Breast epithelium (tissue), 4 donors: Measurements from ENCODE around the gene PLA2G15. TPM values are rescaled to one million over a fixed set of nuclear protein-coding genes. Genes with fewer than 3 reads are reported as not detected.

ENCODE experiments used
- DNase-seq, 2 donors: peaks; one replicate each; pipeline ENCODE4 v3.0.0-alpha.2; 2019; ENCODE audit warnings: low spot score in 2 of 2
- H3K27ac ChIP-seq, 2 donors: fragments of 200-600 bp; sonication (generic) in 1 of 2; one replicate each; pipeline ENCODE4 v1.5.1; 2016 to 2019; ENCODE audit warnings: mild to moderate bottlenecking in 1 of 2
- H3K27me3 ChIP-seq, 2 donors: fragments of 200-600 bp; sonication (generic) in 1 of 2; one replicate each; pipeline versions ENCODE4 v1.5.1 to v1.6.0; 2017 to 2019; ENCODE audit warnings: control low read depth in 1 of 2, mild to moderate bottlenecking in 1 of 2
- H3K36me3 ChIP-seq: fragments of 200-600 bp; one replicate; pipeline ENCODE4 v1.5.1; 2019
- H3K4me1 ChIP-seq, 2 donors: fragments of 200-600 bp; sonication (generic); one replicate each; pipeline ENCODE4 v1.5.1; 2016 to 2019; ENCODE audit warnings: control low read depth in 1 of 2
- H3K4me3 ChIP-seq, 3 donors: fragments of 200-600 bp; sonication (generic); 1 replicate in 2 of 3; 2 replicates in 1 of 3; pipeline ENCODE4 v1.5.1; 2016 to 2019; ENCODE audit warnings: mild to moderate bottlenecking in 3 of 3, moderate library complexity in 2 of 3
- H3K9me3 ChIP-seq, 2 donors: fragments of 200-600 bp; sonication (generic) in 1 of 2; one replicate each; pipeline ENCODE4 v1.5.1; 2016 to 2019; ENCODE audit warnings: control low read depth in 1 of 2
- POLR2A ChIP-seq: fragments of 450-650 bp; IDR thresholded peaks from one replicate; pipeline ENCODE4 v1.6.1; 2016; ENCODE audit warnings: antibody characterized with exemption, mild to moderate bottlenecking, moderate library complexity
- POLR2AphosphoS5 ChIP-seq, 3 donors: sonication (generic); formaldehyde crosslinking; IDR thresholded peaks; one replicate each; pipeline ENCODE4 v1.6.1; 2017; ENCODE audit warnings: antibody characterized with exemption in 3 of 3
- intact Hi-C: fragments of 100-400 bp; cut with DNase I; formaldehyde crosslinking; loops from one replicate; pipeline ENCODE4 v1.15.1; 2023; ENCODE audit warnings: low total_unique reads
- total RNA-seq, 3 donors: library from RNA; depleted of rRNA; stranded (reverse); fragments of >200 nt; gene quantifications; one replicate each; pipeline ENCODE4 v1.1.0, GENCODE V29; 2016
- TF ChIP-seq, protein P1 (sequence below), 3 donors: fragments of 450-650 bp; IDR thresholded peaks; one replicate each; pipeline ENCODE4 v1.5.1; 2016 to 2017; ENCODE audit warnings: antibody characterized with exemption in 3 of 3, mild to moderate bottlenecking in 3 of 3, moderate library complexity in 3 of 3

The PLA2G15 gene
- total RNA-seq, 3 donors from 2014 or later = 15.4 to 34.7 (median 19.8) TPM

DNA sequence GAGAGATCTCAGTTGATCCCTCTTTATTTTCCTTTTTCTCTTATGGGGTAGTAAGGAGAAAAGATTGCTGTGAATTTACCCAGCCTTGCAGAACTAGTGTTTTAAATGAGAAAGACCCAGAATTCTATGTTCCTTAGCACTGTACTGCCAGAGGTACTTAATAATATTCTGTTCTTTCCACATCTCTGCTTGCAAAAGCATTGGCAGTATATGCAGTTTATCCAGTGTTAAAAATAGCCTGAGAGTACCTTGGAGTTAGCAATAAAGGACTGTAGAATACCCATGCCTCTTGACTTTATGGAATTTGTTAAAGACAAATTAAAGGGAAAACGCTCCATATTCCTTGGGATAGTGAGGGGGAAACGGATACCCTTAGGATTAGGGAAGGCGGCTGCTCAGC, 31.1 kb downstream of the PLA2G15 start:
- H3K9me3 ChIP-seq = no peaks in the 10 kb centered on the region
- peak overlapping the region; percentile 28 to 74 for H3K27ac ChIP-seq
- DNase-seq = no peak
- intact Hi-C loops = no loop called here
- TF ChIP-seq POLR2AphosphoS5 (IDR thresholded peaks at IDR 0.05) (no peak), POLR2A (no peak)
- TF ChIP-seq, protein P1, sequence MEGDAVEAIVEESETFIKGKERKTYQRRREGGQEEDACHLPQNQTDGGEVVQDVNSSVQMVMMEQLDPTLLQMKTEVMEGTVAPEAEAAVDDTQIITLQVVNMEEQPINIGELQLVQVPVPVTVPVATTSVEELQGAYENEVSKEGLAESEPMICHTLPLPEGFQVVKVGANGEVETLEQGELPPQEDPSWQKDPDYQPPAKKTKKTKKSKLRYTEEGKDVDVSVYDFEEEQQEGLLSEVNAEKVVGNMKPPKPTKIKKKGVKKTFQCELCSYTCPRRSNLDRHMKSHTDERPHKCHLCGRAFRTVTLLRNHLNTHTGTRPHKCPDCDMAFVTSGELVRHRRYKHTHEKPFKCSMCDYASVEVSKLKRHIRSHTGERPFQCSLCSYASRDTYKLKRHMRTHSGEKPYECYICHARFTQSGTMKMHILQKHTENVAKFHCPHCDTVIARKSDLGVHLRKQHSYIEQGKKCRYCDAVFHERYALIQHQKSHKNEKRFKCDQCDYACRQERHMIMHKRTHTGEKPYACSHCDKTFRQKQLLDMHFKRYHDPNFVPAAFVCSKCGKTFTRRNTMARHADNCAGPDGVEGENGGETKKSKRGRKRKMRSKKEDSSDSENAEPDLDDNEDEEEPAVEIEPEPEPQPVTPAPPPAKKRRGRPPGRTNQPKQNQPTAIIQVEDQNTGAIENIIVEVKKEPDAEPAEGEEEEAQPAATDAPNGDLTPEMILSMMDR (IDR thresholded peaks at IDR 0.05) = no peak
- no peaks in the 10 kb centered on the region for H3K4me1 ChIP-seq
- no peaks in the 10 kb centered on the region for H3K27me3 ChIP-seq
- H3K36me3 ChIP-seq = no peaks in the 10 kb centered on the region
- no peak overlapping the region for H3K4me3 ChIP-seq

DNA sequence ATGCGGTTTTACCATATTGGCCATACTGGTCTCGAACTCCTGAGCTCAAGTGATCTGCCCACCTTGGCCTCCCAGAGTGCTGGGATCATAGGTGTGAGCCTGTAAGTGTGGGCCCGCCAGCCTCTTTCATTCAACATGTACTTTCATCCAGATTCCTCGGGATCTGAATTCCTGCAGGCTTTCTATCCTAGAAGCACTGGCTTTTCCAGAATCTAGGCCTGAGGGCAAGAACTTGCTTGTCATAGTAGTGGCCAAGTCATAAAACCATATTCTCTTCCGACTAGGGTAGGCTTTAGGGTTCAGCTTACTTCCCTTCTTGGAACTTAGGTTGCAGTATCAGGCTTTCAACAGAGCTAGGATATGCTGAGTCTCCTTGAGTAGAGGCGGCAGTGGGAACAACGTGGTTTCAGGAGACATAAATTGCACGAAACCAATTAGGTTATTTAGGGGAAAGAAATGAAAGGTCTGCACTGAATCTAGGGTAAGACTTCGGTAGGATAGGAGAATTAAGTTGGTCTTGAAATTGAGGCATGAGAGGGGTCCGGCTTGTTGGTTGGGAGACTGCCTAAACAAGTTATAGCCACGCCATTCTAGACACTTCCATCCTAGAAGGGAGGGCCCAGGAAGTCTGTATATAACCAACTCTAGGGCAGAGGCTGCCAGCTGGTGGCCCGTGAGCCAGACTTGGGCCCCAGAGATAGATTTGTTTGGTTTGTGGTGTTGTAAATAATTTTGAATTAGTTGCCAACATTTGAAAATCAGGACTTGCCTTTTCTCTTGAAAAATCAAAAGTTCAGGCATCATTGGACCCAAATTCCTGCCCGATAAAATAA, 34.8 kb downstream of the PLA2G15 start:
- intact Hi-C loops = no loop called here
- no peaks in the 10 kb centered on the region for H3K4me1 ChIP-seq

DNA sequence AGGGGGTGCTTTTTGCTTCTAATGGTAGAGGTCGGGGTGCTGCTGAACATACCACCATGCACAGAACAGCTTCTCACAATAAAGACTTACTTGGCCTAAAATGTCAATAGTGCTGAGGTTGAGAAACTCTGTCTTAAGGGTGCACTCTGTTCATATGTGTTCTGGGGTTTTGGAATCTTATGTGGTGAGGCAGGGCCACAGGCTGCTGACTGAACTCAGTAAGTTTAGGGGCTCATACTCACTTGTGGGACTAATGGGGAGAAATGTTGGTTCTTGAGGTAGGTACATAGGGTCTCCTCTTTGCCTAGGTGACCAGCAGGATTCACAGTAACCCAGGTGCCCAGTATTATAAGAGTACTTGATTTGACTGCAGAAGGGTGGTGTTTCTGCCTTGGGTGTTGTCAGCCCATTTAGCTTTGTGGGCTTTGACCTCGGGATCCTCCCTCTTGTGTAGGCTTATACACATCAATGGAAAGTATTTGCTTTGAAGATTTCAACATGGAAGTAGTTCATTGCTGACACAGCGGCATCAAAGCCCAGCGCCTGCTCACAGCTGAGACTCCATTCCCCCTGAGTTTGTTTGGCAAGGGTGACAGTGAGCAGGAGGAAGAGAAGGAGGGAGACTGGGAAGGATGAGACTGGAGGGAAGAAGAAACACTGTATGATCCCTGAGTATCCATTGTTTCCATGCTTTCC, 36.3 kb downstream of the PLA2G15 start:
- intact Hi-C loops = no loop called here
- H3K9me3 ChIP-seq = no peaks in the 10 kb centered on the region
- no peaks in the 10 kb centered on the region for H3K36me3 ChIP-seq
- H3K4me3 ChIP-seq = no peak overlapping the region
- H3K27ac ChIP-seq = peak overlapping the region; percentile 65 to 91
- DNase-seq = no peak
- no peak for TF ChIP-seq POLR2A
- no peak for TF ChIP-seq POLR2AphosphoS5 (IDR thresholded peaks at IDR 0.05)
- TF ChIP-seq, protein P1 (IDR thresholded peaks at IDR 0.05) = no peak
- no peaks in the 10 kb centered on the region for H3K27me3 ChIP-seq
- no peaks in the 10 kb centered on the region for H3K4me1 ChIP-seq

More for the DNA sequence above, 34.8 kb downstream of the PLA2G15 start:
- no peaks in the 10 kb centered on the region for H3K36me3 ChIP-seq
- no peak overlapping the region for H3K4me3 ChIP-seq
- H3K9me3 ChIP-seq = no peaks in the 10 kb centered on the region
- H3K27me3 ChIP-seq = no peaks in the 10 kb centered on the region
- TF ChIP-seq POLR2AphosphoS5 (IDR thresholded peaks at IDR 0.05) (no peak), POLR2A (no peak)
- TF ChIP-seq, protein P1 (IDR thresholded peaks at IDR 0.05) = no peak
- no peak for DNase-seq
- no peak overlapping the region for H3K27ac ChIP-seq

DNA sequence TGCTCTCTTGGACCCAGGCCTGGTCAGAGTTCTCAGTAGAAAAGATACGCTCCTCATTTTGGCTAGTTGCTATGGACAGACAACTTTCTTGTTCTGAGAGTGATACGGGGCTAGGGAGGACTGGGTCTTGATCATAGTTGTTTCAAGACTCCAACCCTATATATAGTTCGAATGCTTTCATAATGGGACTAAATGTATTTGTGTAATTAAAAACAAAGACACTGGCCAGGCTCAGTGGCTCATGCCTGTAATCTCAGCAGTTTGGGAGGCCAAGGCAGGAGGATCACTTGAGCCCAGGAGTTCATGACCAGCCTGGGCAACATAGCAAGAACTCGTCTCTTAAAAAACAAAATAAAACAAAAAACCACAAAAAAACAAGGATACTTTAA, 36.9 kb downstream of the PLA2G15 start:
- no peaks in the 10 kb centered on the region for H3K4me1 ChIP-seq
- no peaks in the 10 kb centered on the region for H3K9me3 ChIP-seq
- TF ChIP-seq POLR2AphosphoS5 (IDR thresholded peaks at IDR 0.05) = no peak
- TF ChIP-seq, protein P1 (IDR thresholded peaks at IDR 0.05) = no peak
- no peak for TF ChIP-seq POLR2A
- H3K27ac ChIP-seq = peak overlapping the region; percentile 65 to 91
- H3K27me3 ChIP-seq = no peaks in the 10 kb centered on the region
- H3K4me3 ChIP-seq = no peak overlapping the region
- intact Hi-C loops = no loop called here
- no peaks in the 10 kb centered on the region for H3K36me3 ChIP-seq
- DNase-seq = no peak

DNA sequence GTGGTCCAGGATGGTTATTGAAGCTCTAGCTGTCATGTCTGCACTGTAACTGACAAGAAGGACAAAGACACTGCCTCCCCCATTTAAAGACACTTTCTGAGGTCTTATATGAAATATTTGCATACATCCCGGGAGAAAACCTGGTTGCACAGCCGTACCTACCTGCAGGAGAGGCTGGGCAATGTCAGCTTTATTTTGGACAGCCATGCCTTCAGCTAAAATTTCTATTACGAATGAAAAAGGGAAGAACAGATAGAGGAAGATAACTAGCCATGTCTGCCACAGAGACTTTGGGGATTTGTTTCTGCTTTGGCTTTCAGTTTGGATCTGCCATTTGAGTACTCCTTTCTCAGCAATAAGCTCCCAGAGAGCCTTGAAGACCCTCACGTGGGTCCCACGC, 38.2 kb downstream of the PLA2G15 start:
- no peaks in the 10 kb centered on the region for H3K27me3 ChIP-seq
- H3K4me3 ChIP-seq = no peak overlapping the region
- no peak for DNase-seq
- H3K27ac ChIP-seq = peak overlapping the region; percentile 65 to 91
- no peaks in the 10 kb centered on the region for H3K36me3 ChIP-seq
- intact Hi-C loops = loop anchor here (1.0 kb wide), 1 partner anchor 28 kb away; no protein-coding TSS in a partner anchor
- TF ChIP-seq POLR2A (no peak), POLR2AphosphoS5 (IDR thresholded peaks at IDR 0.05) (no peak)
- TF ChIP-seq, protein P1 (IDR thresholded peaks at IDR 0.05) = no peak
- H3K4me1 ChIP-seq = peaks cover 0 to 11% of the 10 kb centered on the region in 2 donors
- no peaks in the 10 kb centered on the region for H3K9me3 ChIP-seq
